ENCODE results near the gene KSR2. TPM values are rescaled to one million over a fixed set of nuclear protein-coding genes. Genes with fewer than 3 reads are reported as not detected.

Gene KSR2
- total RNA-seq, 1 experiment from 2014 or later = 2.0 TPM

- POLR2A ChIA-PET (ENCODE audit: unreplicated experiment) = no interaction called here
- no TSS peak for BruUV-seq (replicated peaks)
- intact Hi-C loops (cut with micrococcal nuclease; ENCODE audit: unreplicated experiment) = loop anchor here (5.0 kb wide), 1 partner anchor 307 kb away; no protein-coding TSS in a partner anchor
These were observed 294.0 kb downstream of the KSR2 start for GRCh38 chr12:117674763-117675162.

GRCh38 chr12:117674313-117674712 is 294.5 kb downstream of the KSR2 start:
- POLR2A ChIA-PET (ENCODE audit: unreplicated experiment) = no interaction called here
- H3F3A ChIP-seq (ENCODE audit: insufficient read depth, low read depth) = no peaks in the 10 kb centered on the region
- no peak overlapping the region for H3K4me2 ChIP-seq
- BruUV-seq (replicated peaks) = no TSS peak
- H3K27ac ChIP-seq = no peak overlapping the region
- no peaks in the 10 kb centered on the region for H3K79me2 ChIP-seq (ENCODE audit: low read depth)
- H3K9me2 ChIP-seq (ENCODE audit: insufficient read depth) = no peaks in the 10 kb centered on the region
- H3K27me3 ChIP-seq (ENCODE audit: insufficient read depth, low read depth) = peaks cover 31% of the 10 kb centered on the region
- H3K4me3 ChIP-seq = no peak overlapping the region
- TF ChIP-seq CTCF (conservative IDR thresholded peaks at IDR 0.05) = no peak
- TF ChIP-seq EZH2 (IDR thresholded peaks at IDR 0.05; ENCODE audit: low read depth) = no peak
- intact Hi-C loops (cut with micrococcal nuclease; ENCODE audit: unreplicated experiment) = loop anchor here (5.0 kb wide), 1 partner anchor 307 kb away; no protein-coding TSS in a partner anchor
- H3K36me3 ChIP-seq (ENCODE audit: low read depth) = no peaks in the 10 kb centered on the region
- H3K4me1 ChIP-seq (replicated peaks; ENCODE audit: insufficient read depth) = no peaks in the 10 kb centered on the region
- H2AFZ ChIP-seq = no peak overlapping the region
- CTCF ChIA-PET = no interaction called here
- no peaks in the 10 kb centered on the region; the same call in 1 of the 2 replicates for H3K9me3 ChIP-seq (ENCODE audit: insufficient read depth, low read depth)
- DNase-seq = no peak
- no peaks in the 10 kb centered on the region for H4K20me1 ChIP-seq (ENCODE audit: insufficient read depth)

More at GRCh38 chr12:117674763-117675162, 294.0 kb downstream of the KSR2 start:
- no peaks in the 10 kb centered on the region for H3K9me2 ChIP-seq (ENCODE audit: insufficient read depth)
- H3K27ac ChIP-seq = no peak overlapping the region
- H3K27me3 ChIP-seq (ENCODE audit: insufficient read depth, low read depth) = peaks cover 31% of the 10 kb centered on the region
- H3K4me2 ChIP-seq = no peak overlapping the region
- no peaks in the 10 kb centered on the region for H3K79me2 ChIP-seq (ENCODE audit: low read depth)
- H4K20me1 ChIP-seq (ENCODE audit: insufficient read depth) = no peaks in the 10 kb centered on the region
- CTCF ChIA-PET = no interaction called here
- DNase-seq = no peak
- no peaks in the 10 kb centered on the region; the same call in 1 of the 2 replicates for H3K9me3 ChIP-seq (ENCODE audit: insufficient read depth, low read depth)
- H3K36me3 ChIP-seq (ENCODE audit: low read depth) = no peaks in the 10 kb centered on the region
- TF ChIP-seq CTCF (conservative IDR thresholded peaks at IDR 0.05) = no peak
- no peak for TF ChIP-seq EZH2 (IDR thresholded peaks at IDR 0.05; ENCODE audit: low read depth)
- H2AFZ ChIP-seq = no peak overlapping the region
- no peaks in the 10 kb centered on the region for H3F3A ChIP-seq (ENCODE audit: insufficient read depth, low read depth)
- no peak overlapping the region for H3K4me3 ChIP-seq
- H3K4me1 ChIP-seq (replicated peaks; ENCODE audit: insufficient read depth) = no peaks in the 10 kb centered on the region

- Histone ChIP-seq H3K79me2 (ENCODE audit: low read depth) (no peaks in the 10 kb centered on the region), H2AFZ (no peak overlapping the region), H3K9me2 (ENCODE audit: insufficient read depth) (no peaks in the 10 kb centered on the region), H3K4me3 (no peak overlapping the region), H3K27ac (no peak overlapping the region), H3K4me2 (no peak overlapping the region), H4K20me1 (ENCODE audit: insufficient read depth) (no peaks in the 10 kb centered on the region), H3K36me3 (ENCODE audit: low read depth) (no peaks in the 10 kb centered on the region), H3K9me3 (ENCODE audit: insufficient read depth, low read depth) (no peaks in the 10 kb centered on the region; the same call in 1 of the 2 replicates), H3F3A (ENCODE audit: insufficient read depth, low read depth) (no peaks in the 10 kb centered on the region), H3K27me3 (ENCODE audit: insufficient read depth, low read depth) (peaks cover 38% of the 10 kb centered on the region), H3K4me1 (replicated peaks; ENCODE audit: insufficient read depth) (no peaks in the 10 kb centered on the region)
- intact Hi-C loops (cut with micrococcal nuclease; ENCODE audit: unreplicated experiment) = loop anchor here (5.0 kb wide), 1 partner anchor 304 kb away; no protein-coding TSS in a partner anchor
- TF ChIP-seq EZH2 (IDR thresholded peaks at IDR 0.05; ENCODE audit: low read depth) (no peak), CTCF (conservative IDR thresholded peaks at IDR 0.05) (peak; percentile 60)
- POLR2A ChIA-PET (ENCODE audit: unreplicated experiment) = no interaction called here
- CTCF ChIA-PET = interaction anchor here (0.7 kb wide), 1 partner anchor 84 kb away, joined by 4 read pairs; no protein-coding TSS in a partner anchor
- no TSS peak for BruUV-seq (replicated peaks)
- DNase-seq = peak in 1 of 2 experiments; percentile 21
These were observed 297.1 kb downstream of the KSR2 start for GRCh38 chr12:117671734-117672133.
